ENCODE measurements around the gene INSR. TPM values are rescaled to one million over a fixed set of nuclear protein-coding genes. Genes with fewer than 3 reads are reported as not detected.

The INSR gene
- total RNA-seq, 1 experiment from 2014 or later: 35.9 TPM

DNA sequence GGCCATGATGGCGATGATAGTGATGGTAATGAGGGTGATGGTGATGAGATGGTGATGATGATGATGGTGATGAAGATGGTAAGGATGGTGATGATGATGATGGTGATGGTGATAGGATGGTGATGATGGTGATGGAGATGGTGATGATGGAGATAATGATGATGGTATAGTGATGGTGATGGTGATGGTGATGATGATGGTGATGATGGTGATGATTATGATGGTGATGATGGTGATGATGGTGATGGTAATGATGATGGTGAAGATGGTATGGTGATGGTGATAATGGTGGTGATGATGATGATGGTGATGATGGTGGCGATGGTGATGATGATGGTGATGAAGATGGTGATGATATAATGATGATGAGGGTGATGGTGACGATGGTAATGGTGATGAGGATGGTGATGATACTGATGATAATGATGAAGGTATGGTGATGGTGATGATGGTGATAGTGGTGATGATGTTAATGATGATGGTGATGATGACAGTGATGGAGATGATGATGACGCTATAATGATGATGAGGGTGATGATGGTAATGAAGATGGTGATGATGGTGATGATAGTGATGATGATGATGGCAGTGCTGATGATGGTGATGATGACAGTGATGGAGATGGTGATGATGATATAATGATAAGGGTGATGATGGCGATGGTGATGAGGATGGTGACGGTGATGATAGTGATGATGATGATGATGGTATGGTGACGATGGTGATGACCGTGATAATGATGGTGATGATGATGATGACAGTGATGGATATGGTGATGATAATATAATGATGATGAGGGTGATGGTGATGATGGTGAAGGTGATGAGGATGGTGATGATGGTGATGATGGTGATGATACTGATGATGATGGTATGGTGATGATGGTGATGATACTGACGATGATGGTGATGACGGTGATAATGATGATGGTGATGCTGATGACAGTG lies 187.2 kb downstream of the INSR start:
- H3K9me3 Mint-ChIP-seq: no peaks in the 10 kb centered on the region; the same call in 1 of the 2 replicates
- ATAC-seq: no peak
- CTCF ChIA-PET: no interaction called here
- no peak for TF ChIP-seq ESRRA (CRISPR knock-in tag; IDR thresholded peaks at IDR 0.05; ENCODE audit: borderline replicate concordance)
- no peak for TF ChIP-seq TEAD1 (CRISPR knock-in tag; IDR thresholded peaks at IDR 0.05)
- TF ChIP-seq ZNF423 (CRISPR knock-in tag; IDR thresholded peaks at IDR 0.05): no peak
- TF ChIP-seq, protein P1, sequence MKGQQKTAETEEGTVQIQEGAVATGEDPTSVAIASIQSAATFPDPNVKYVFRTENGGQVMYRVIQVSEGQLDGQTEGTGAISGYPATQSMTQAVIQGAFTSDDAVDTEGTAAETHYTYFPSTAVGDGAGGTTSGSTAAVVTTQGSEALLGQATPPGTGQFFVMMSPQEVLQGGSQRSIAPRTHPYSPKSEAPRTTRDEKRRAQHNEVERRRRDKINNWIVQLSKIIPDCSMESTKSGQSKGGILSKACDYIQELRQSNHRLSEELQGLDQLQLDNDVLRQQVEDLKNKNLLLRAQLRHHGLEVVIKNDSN (CRISPR knock-in tag; IDR thresholded peaks at IDR 0.05): no peak
- TF ChIP-seq, protein P2, sequence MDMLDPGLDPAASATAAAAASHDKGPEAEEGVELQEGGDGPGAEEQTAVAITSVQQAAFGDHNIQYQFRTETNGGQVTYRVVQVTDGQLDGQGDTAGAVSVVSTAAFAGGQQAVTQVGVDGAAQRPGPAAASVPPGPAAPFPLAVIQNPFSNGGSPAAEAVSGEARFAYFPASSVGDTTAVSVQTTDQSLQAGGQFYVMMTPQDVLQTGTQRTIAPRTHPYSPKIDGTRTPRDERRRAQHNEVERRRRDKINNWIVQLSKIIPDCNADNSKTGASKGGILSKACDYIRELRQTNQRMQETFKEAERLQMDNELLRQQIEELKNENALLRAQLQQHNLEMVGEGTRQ (CRISPR knock-in tag; IDR thresholded peaks at IDR 0.05): no peak
- no peak for TF ChIP-seq GRHL2 (CRISPR knock-in tag; IDR thresholded peaks at IDR 0.05; ENCODE audit: insufficient replicate concordance, severe bottlenecking)
- TF ChIP-seq, protein P3, sequence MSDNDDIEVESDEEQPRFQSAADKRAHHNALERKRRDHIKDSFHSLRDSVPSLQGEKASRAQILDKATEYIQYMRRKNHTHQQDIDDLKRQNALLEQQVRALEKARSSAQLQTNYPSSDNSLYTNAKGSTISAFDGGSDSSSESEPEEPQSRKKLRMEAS (CRISPR knock-in tag; IDR thresholded peaks at IDR 0.05): no peak
- POLR2A ChIA-PET: no interaction called here
- DNase-seq (ENCODE audit: low spot score): no peak
- H3K27me3 Mint-ChIP-seq (ENCODE audit: low read depth): no peaks in the 10 kb centered on the region
- H3K36me3 Mint-ChIP-seq: 0 out of 2 replicates have a peak, but pooled peaks cover 3% of the 10 kb centered on the region
- H3K4me1 Mint-ChIP-seq: peaks cover 4% of the 10 kb centered on the region
- no peak overlapping the region for H3K4me3 Mint-ChIP-seq
- H3K27ac Mint-ChIP-seq: no peak overlapping the region

DNA sequence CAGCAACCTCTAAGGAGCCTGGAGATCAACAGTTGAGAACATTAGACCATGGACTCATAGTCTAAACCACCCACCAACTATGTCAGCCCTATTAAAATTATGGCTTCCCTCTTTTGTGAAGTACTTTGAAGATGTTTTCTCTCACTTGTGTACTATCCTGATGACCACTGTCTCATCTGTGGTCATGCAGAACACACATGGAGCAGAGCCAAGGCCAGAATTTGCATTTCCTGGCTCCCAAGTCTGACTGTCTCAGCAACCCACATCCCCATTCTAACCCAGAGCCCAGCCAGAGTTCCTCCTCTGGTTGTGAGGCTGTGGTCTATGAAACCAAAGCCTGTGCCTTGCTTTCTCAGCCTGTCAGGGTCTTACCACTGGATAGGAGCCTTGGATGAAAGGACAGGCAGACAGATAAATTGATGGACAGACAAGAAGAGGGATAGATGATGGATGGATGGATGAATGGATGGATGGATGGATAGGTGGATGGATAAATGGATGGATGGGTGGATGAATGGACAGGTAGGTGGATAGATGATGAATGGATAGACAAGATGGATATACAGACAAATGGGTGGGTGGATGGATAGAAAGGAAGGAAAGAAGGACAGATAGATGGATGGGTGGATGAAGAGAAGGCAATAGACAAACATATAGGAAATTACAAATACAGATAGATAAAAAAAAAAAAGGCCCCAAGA lies 189.3 kb downstream of the INSR start:
- CTCF ChIA-PET: no interaction called here
- peaks cover 8% of the 10 kb centered on the region for H3K4me1 Mint-ChIP-seq
- peaks cover 3% of the 10 kb centered on the region; the same call in 1 of the 2 replicates for H3K27me3 Mint-ChIP-seq (ENCODE audit: low read depth)
- no peaks in the 10 kb centered on the region; the same call in 1 of the 2 replicates for H3K9me3 Mint-ChIP-seq
- H3K27ac Mint-ChIP-seq: no peak overlapping the region
- ATAC-seq (no peak), DNase-seq (ENCODE audit: low spot score) (no peak)
- 0 out of 2 replicates have a peak, but pooled peaks cover 3% of the 10 kb centered on the region for H3K36me3 Mint-ChIP-seq
- TF ChIP-seq, protein P4, sequence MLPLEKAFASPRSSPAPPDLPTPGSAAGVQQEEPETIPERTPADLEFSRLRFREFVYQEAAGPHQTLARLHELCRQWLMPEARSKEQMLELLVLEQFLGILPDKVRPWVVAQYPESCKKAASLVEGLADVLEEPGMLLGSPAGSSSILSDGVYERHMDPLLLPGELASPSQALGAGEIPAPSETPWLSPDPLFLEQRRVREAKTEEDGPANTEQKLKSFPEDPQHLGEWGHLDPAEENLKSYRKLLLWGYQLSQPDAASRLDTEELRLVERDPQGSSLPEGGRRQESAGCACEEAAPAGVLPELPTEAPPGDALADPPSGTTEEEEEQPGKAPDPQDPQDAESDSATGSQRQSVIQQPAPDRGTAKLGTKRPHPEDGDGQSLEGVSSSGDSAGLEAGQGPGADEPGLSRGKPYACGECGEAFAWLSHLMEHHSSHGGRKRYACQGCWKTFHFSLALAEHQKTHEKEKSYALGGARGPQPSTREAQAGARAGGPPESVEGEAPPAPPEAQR (CRISPR knock-in tag; IDR thresholded peaks at IDR 0.05): no peak
- TF ChIP-seq, protein P5, sequence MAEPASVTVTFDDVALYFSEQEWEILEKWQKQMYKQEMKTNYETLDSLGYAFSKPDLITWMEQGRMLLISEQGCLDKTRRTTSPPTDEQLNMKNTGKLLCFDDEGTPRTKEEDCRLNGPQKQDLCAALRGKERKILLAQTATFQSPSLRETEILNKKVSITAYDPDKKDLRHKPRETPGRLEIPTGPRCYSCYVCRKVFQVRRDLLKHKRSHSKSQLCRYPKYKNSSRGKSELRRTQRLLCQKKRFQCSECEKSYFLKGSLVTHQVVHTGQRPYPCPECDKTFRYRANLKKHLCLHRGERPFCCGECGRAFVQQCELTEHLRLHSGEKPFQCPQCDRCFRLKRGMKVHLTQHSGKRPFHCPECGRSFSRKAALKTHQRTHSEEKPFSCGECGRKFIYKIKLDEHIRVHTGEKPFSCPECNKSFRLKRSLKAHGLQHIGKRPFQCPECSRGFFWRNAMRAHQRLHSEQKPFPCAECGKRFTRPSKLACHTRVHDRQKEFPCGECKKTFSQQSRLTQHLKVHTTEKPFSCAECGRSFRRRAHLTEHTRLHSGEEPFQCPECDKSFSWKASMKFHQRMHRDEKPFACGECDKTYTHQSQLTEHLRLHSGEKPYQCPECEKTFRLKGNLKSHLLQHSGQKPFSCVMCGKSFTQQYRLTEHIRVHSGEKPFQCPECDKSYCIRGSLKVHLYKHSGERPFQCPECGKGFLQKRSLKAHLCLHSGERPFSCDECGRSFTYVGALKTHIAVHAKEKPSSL (CRISPR knock-in tag; conservative IDR thresholded peaks at IDR 0.05): no peak
- TF ChIP-seq NFATC4 (CRISPR knock-in tag; IDR thresholded peaks at IDR 0.05): no peak
- TF ChIP-seq, protein P6, sequence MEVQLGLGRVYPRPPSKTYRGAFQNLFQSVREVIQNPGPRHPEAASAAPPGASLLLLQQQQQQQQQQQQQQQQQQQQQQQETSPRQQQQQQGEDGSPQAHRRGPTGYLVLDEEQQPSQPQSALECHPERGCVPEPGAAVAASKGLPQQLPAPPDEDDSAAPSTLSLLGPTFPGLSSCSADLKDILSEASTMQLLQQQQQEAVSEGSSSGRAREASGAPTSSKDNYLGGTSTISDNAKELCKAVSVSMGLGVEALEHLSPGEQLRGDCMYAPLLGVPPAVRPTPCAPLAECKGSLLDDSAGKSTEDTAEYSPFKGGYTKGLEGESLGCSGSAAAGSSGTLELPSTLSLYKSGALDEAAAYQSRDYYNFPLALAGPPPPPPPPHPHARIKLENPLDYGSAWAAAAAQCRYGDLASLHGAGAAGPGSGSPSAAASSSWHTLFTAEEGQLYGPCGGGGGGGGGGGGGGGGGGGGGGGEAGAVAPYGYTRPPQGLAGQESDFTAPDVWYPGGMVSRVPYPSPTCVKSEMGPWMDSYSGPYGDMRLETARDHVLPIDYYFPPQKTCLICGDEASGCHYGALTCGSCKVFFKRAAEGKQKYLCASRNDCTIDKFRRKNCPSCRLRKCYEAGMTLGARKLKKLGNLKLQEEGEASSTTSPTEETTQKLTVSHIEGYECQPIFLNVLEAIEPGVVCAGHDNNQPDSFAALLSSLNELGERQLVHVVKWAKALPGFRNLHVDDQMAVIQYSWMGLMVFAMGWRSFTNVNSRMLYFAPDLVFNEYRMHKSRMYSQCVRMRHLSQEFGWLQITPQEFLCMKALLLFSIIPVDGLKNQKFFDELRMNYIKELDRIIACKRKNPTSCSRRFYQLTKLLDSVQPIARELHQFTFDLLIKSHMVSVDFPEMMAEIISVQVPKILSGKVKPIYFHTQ (CRISPR knock-in tag; IDR thresholded peaks at IDR 0.05): no peak
- TF ChIP-seq, protein P7, sequence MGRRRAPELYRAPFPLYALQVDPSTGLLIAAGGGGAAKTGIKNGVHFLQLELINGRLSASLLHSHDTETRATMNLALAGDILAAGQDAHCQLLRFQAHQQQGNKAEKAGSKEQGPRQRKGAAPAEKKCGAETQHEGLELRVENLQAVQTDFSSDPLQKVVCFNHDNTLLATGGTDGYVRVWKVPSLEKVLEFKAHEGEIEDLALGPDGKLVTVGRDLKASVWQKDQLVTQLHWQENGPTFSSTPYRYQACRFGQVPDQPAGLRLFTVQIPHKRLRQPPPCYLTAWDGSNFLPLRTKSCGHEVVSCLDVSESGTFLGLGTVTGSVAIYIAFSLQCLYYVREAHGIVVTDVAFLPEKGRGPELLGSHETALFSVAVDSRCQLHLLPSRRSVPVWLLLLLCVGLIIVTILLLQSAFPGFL (CRISPR knock-in tag; IDR thresholded peaks at IDR 0.05; ENCODE audit: borderline replicate concordance): no peak
- no peak for TF ChIP-seq NR1H2 (CRISPR knock-in tag; IDR thresholded peaks at IDR 0.05)
- no peak for TF ChIP-seq ZNF219 (CRISPR knock-in tag; IDR thresholded peaks at IDR 0.05; ENCODE audit: borderline replicate concordance)
- TF ChIP-seq, protein P8, sequence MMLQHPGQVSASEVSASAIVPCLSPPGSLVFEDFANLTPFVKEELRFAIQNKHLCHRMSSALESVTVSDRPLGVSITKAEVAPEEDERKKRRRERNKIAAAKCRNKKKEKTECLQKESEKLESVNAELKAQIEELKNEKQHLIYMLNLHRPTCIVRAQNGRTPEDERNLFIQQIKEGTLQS (CRISPR knock-in tag; conservative IDR thresholded peaks at IDR 0.05): no peak
- POLR2A ChIA-PET: no interaction called here
- no peak overlapping the region for H3K4me3 Mint-ChIP-seq

Data from WTC11 (cell line).